HG03280 (cell line): Measurements from ENCODE around the gene AMPH.

Experiments
- ATAC-seq: cut with Tn5 transposase; IDR thresholded peaks from one replicate; pipeline ENCODE4 v1.9.1; 2021; ENCODE audit warnings: mild to moderate bottlenecking, moderate library complexity; ENCODE audit not compliant: unreplicated experiment

The AMPH gene

GRCh38 chr7:38548605-38549004, 82.6 kb downstream of the AMPH start:
- ATAC-seq = no peak

GRCh38 chr7:38546763-38547162, 84.4 kb downstream of the AMPH start:
- no peak for ATAC-seq

GRCh38 chr7:38545977-38546376, 85.2 kb downstream of the AMPH start:
- no peak for ATAC-seq

GRCh38 chr7:38542156-38542555, 89.0 kb downstream of the AMPH start:
- no peak for ATAC-seq

GRCh38 chr7:38541440-38541839, 89.7 kb downstream of the AMPH start:
- no peak for ATAC-seq

- ATAC-seq = no peak
Measured at GRCh38 chr7:38539477-38540081, 91.6 kb downstream of the AMPH start.

- ATAC-seq = no peak
Measured at GRCh38 chr7:38535073-38535472, 96.1 kb downstream of the AMPH start.

GRCh38 chr7:38525857-38526256, 105.3 kb downstream of the AMPH start:
- ATAC-seq = no peak

GRCh38 chr7:38524786-38525185, 106.4 kb downstream of the AMPH start:
- no peak for ATAC-seq

- ATAC-seq = no peak
Measured at GRCh38 chr7:38520741-38521140, 110.4 kb downstream of the AMPH start.

- no peak for ATAC-seq
Measured at GRCh38 chr7:38518541-38518940, 112.6 kb downstream of the AMPH start.

GRCh38 chr7:38512704-38513103, 118.5 kb downstream of the AMPH start:
- ATAC-seq = no peak

GRCh38 chr7:38512291-38512690, 118.9 kb downstream of the AMPH start:
- ATAC-seq = no peak

GRCh38 chr7:38507384-38507783, 123.8 kb downstream of the AMPH start:
- no peak for ATAC-seq

- no peak for ATAC-seq
Measured at GRCh38 chr7:38506756-38507155, 124.4 kb downstream of the AMPH start.

GRCh38 chr7:38506004-38506403, 125.2 kb downstream of the AMPH start:
- ATAC-seq = no peak

GRCh38 chr7:38504684-38505083, 126.5 kb downstream of the AMPH start:
- ATAC-seq = no peak

GRCh38 chr7:38502848-38503247, 128.3 kb downstream of the AMPH start:
- no peak for ATAC-seq

GRCh38 chr7:38502289-38502688, 128.9 kb downstream of the AMPH start:
- no peak for ATAC-seq

- no peak for ATAC-seq
Measured at GRCh38 chr7:38492010-38492409, 139.2 kb downstream of the AMPH start.

- no peak for ATAC-seq
Measured at GRCh38 chr7:38482521-38482920, 148.7 kb downstream of the AMPH start.

- no peak for ATAC-seq
Measured at GRCh38 chr7:38481401-38481800, 149.8 kb downstream of the AMPH start.

GRCh38 chr7:38478404-38478803, 152.8 kb downstream of the AMPH start:
- no peak for ATAC-seq
